HepG2 (cell line): ENCODE results near the gene SECTM1. TPM values are rescaled to one million over a fixed set of nuclear protein-coding genes. Genes with fewer than 3 reads are reported as not detected.

Experiments used
- DNMT1 ChIP-seq: sonication (generic); formaldehyde crosslinking; IDR thresholded peaks from 2 replicates; pipeline ENCODE4 v1.5.1; 2020; ENCODE audit warnings: mild to moderate bottlenecking, missing genetic modification reagents
- FOSL1 ChIP-seq: sonication (generic); formaldehyde crosslinking; IDR thresholded peaks from 2 replicates; pipeline ENCODE4 v1.9.0; 2021; ENCODE audit warnings: missing genetic modification reagents, borderline replicate concordance
- FOXO4 ChIP-seq: sonication (generic); formaldehyde crosslinking; conservative IDR thresholded peaks from 2 replicates; pipeline ENCODE4 v1.8.1; 2023; ENCODE audit warnings: missing genetic modification reagents
- HMG20B ChIP-seq: conservative IDR thresholded peaks from 2 replicates; pipeline ENCODE4 v1.6.1; 2016; ENCODE audit warnings: missing genetic modification reagents, missing compliant biosample characterization
- KMT2A ChIP-seq: sonication (generic); formaldehyde crosslinking; IDR thresholded peaks from 2 replicates; pipeline ENCODE4 v1.4.0; 2020; ENCODE audit warnings: missing genetic modification reagents
- NFATC3 ChIP-seq: sonication (generic); formaldehyde crosslinking; IDR thresholded peaks from 2 replicates; pipeline ENCODE4 v1.5.1; 2020; ENCODE audit warnings: mild to moderate bottlenecking, missing genetic modification reagents
- RARG ChIP-seq: sonication (generic); formaldehyde crosslinking; IDR thresholded peaks from 2 replicates; pipeline ENCODE4 v1.4.0; 2020; ENCODE audit warnings: low read depth, mild to moderate bottlenecking, missing genetic modification reagents
- RCOR2 ChIP-seq: IDR thresholded peaks from 2 replicates; pipeline ENCODE4 v1.6.1; 2016; ENCODE audit warnings: missing biosample characterization, missing genetic modification reagents
- SATB2 ChIP-seq: sonication (generic); formaldehyde crosslinking; IDR thresholded peaks from 2 replicates; pipeline ENCODE4 v1.5.0; 2020; ENCODE audit warnings: missing genetic modification reagents
- SETDB1 ChIP-seq: sonication (generic); formaldehyde crosslinking; IDR thresholded peaks from 2 replicates; pipeline ENCODE4 v1.5.1; 2020; ENCODE audit warnings: missing genetic modification reagents, mild to moderate bottlenecking, borderline replicate concordance
- SNAPC2 ChIP-seq: sonication (generic); formaldehyde crosslinking; IDR thresholded peaks from 2 replicates; pipeline ENCODE4 v1.8.1; 2022; ENCODE audit warnings: mild to moderate bottlenecking, missing genetic modification reagents
- ZBTB38 ChIP-seq: sonication (generic); formaldehyde crosslinking; IDR thresholded peaks from 2 replicates; pipeline ENCODE4 v1.5.1; 2020; ENCODE audit warnings: mild to moderate bottlenecking, missing genetic modification reagents
- ZFAT ChIP-seq: sonication (generic); formaldehyde crosslinking; conservative IDR thresholded peaks from 2 replicates; pipeline ENCODE4 v1.8.1; 2023; ENCODE audit warnings: missing genetic modification reagents, inconsistent platforms
- ZNF740 ChIP-seq: sonication (generic); formaldehyde crosslinking; IDR thresholded peaks from 2 replicates; pipeline ENCODE4 v1.4.0; 2020; ENCODE audit warnings: missing genetic modification reagents
- polyA plus RNA-seq, 8 experiments: library from polyadenylated mRNA; depleted of rRNA in 3 of 8; stranded (reverse) in 7 of 8; unstranded in 1 of 8; fragments of >200 nt; fragmentation: Illumina TruSeq in 4 of 8; extraction: Trizol in 4 of 8; gene quantifications; 2 replicates each; pipeline versions ENCODE4 v1.2.1 to v1.2.3, GENCODE V29; 2011 to 2016; ENCODE audit warnings: low read depth in 4 of 8, missing spikeins in 1 of 8, mixed read lengths in 1 of 8; ENCODE audit not compliant: insufficient read depth in 1 of 8
- total RNA-seq, 5 experiments: library from RNA; depleted of rRNA; stranded (reverse); fragments of >200 nt; fragmentation: Illumina TruSeq; extraction: Trizol; gene quantifications; 2 replicates each; pipeline ENCODE4 v1.2.3, GENCODE V29; 2016; ENCODE audit warnings: low read depth in 1 of 5
- TF ChIP-seq, protein P1 (sequence below): sonication (generic); formaldehyde crosslinking; IDR thresholded peaks from 2 replicates; pipeline ENCODE4 v1.5.0; 2020; ENCODE audit warnings: missing genetic modification reagents
- TF ChIP-seq, protein P2 (sequence below): sonication (generic); formaldehyde crosslinking; IDR thresholded peaks from 2 replicates; pipeline ENCODE4 v1.4.0; 2020; ENCODE audit warnings: mild to moderate bottlenecking, missing genetic modification reagents
- TF ChIP-seq, protein P3 (sequence below): sonication (generic); formaldehyde crosslinking; IDR thresholded peaks from 2 replicates; pipeline ENCODE4 v1.5.1; 2020; ENCODE audit warnings: missing genetic modification reagents, mild to moderate bottlenecking, borderline replicate concordance

SECTM1 gene
- total and polyA plus RNA-seq, 2 of the 13 experiments (the other 11 are each of a cell fraction or from before 2014, with no cell fraction given) = 3.5 to 5.3 TPM

DNA sequence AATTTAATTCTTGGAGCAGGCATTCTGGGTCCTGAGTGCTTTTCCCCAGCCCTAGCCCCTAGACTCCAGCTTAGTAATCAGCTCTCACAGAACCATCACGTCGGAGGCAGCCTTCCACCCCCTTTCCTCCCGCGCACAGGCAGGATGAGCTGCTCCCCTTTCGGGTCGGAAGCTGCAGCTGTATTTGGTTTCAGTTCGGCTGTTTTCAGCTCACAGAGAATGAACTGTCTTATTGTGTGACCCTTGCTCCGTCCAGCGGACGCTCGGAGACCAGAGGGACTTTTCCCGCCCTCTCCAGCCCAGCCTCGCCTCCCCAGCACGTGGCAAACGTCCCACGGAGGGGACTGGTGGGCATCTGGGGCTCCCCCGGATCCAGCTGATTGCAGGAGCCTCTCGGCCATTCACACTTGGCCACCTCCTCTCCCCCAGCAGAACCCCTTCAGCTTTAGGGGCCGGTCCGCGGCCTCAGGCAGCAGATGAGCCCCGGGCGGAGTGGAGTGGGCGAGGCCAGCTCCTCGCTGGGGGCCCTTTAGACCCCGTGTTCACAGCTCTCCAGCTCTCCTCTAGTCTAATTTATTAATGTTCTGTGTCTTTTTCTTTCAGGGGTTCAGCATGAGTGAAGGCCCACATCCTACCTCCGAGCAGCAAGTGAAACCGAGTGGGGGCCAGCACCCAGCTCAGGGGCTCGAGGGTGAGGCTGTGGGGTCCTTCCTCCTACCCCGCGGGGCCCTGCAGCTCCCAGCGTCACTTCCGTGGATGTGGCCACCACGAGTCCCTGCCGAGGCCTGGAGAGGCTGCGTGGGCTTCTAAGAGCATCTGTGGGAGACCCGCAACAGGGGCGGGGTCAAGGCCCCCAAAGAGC, 37.1 kb upstream of the SECTM1 start (continued):
- TF ChIP-seq SATB2 (CRISPR knock-in tag) (no peak), KMT2A (peak; percentile 69), FOSL1 (no peak), SNAPC2 (0 out of 2 replicates have a peak, but pooled peaks have one; percentile 78), ZNF740 (CRISPR knock-in tag) (peak; percentile 81; the same call in 1 of the 2 replicates), SETDB1 (CRISPR knock-in tag) (no peak), NFATC3 (CRISPR knock-in tag) (peak; percentile 96), HMG20B (CRISPR knock-in tag) (0 out of 2 replicates have a peak, but pooled peaks have one; percentile 34), ZFAT (CRISPR knock-in tag) (peak; percentile 87), DNMT1 (CRISPR knock-in tag) (no peak), ZBTB38 (CRISPR knock-in tag) (peak; percentile 93), RARG (CRISPR knock-in tag) (0 out of 2 replicates have a peak, but pooled peaks have one; percentile 44), FOXO4 (CRISPR knock-in tag) (no peak), RCOR2 (CRISPR knock-in tag) (no peak)
- TF ChIP-seq, protein P1, sequence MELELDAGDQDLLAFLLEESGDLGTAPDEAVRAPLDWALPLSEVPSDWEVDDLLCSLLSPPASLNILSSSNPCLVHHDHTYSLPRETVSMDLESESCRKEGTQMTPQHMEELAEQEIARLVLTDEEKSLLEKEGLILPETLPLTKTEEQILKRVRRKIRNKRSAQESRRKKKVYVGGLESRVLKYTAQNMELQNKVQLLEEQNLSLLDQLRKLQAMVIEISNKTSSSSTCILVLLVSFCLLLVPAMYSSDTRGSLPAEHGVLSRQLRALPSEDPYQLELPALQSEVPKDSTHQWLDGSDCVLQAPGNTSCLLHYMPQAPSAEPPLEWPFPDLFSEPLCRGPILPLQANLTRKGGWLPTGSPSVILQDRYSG = 0 out of 2 replicates have a peak, but pooled peaks have one; percentile 86
- TF ChIP-seq, protein P2, sequence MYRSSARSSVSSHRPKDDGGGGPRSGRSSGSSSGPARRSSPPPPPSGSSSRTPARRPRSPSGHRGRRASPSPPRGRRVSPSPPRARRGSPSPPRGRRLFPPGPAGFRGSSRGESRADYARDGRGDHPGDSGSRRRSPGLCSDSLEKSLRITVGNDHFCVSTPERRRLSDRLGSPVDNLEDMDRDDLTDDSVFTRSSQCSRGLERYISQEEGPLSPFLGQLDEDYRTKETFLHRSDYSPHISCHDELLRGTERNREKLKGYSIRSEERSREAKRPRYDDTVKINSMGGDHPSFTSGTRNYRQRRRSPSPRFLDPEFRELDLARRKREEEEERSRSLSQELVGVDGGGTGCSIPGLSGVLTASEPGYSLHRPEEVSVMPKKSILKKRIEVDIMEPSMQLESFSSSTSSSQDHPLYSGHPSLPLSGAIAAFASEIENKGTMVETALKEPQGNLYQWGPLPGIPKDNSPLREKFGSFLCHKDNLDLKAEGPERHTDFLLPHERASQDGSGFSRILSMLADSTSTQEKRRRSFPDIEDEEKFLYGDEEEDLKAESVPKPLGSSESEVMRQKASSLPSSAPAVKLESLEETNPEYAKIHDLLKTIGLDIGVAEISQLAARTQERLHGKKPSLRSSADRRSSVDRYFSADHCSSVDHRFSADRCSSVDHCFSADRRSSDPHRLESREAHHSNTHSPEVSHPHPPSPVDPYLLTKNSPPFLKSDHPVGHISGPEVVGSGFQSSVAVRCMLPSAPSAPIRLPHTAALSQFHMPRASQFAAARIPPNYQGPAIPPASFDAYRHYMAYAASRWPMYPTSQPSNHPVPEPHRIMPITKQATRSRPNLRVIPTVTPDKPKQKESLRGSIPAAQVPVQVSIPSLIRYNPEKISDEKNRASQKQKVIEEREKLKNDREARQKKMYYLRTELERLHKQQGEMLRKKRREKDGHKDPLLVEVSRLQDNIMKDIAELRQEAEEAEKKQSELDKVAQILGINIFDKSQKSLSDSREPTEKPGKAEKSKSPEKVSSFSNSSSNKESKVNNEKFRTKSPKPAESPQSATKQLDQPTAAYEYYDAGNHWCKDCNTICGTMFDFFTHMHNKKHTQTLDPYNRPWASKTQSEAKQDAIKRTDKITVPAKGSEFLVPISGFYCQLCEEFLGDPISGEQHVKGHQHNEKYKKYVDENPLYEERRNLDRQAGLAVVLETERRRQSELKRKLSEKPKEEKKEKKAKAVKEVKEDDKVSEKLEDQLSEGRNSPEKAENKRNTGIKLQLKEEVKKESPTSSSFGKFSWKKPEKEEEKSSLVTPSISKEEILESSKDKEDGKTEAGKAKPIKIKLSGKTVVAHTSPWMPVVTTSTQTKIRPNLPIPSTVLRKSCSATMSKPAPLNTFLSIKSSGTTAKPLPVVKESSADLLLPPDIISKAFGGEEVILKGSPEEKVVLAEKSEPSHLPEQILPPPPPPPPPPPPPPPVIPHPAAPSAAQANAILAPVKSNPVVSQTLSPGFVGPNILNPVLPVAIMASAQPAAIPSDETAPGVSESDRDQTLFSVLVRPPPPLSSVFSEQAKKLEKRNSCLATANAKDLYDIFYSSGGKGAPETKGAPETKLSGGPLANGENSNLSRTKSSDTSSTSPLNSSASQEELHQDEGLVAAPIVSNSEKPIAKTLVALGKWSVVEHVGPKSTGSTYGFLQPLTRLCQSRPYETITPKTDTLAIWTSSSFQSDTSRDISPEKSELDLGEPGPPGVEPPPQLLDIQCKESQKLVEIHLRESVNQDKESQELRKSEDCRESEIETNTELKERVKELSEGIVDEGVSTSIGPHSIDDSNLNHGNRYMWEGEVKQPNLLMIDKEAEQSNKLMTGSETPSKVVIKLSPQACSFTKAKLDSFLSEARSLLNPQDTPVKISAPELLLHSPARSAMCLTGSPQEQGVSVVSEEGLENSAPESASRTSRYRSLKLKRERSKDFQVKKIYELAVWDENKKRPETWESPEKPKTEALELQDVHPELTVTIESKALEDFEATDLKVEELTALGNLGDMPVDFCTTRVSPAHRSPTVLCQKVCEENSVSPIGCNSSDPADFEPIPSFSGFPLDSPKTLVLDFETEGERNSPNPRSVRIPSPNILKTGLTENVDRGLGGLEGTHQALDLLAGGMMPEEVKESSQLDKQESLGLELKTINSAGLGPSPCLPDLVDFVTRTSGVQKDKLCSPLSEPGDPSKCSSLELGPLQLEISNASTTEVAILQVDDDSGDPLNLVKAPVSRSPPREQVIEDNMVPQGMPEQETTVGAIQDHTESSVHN (CRISPR knock-in tag) = 0 out of 2 replicates have a peak, but pooled peaks have one; percentile 49
- TF ChIP-seq, protein P3, sequence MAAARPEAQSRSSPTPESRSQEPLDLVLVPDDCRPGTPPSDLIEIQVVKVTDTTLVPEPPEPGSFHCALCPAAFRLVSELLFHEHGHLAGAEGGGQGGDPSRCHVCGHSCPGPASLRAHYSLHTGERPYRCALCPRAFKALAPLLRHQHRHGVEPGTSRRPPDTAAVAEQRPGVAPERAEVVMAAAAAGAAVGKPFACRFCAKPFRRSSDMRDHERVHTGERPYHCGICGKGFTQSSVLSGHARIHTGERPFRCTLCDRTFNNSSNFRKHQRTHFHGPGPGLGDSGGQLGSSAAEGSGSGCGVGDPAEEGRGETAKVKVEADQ (CRISPR knock-in tag) = peak; percentile 92; the same call in 1 of the 2 replicates
